Measurements from ENCODE around the gene SSC5D. TPM values are rescaled to one million over a fixed set of nuclear protein-coding genes. Genes with fewer than 3 reads are reported as not detected.

SSC5D gene
- total RNA-seq, 1 experiment from 2014 or later, result 0.86 TPM

DNA sequence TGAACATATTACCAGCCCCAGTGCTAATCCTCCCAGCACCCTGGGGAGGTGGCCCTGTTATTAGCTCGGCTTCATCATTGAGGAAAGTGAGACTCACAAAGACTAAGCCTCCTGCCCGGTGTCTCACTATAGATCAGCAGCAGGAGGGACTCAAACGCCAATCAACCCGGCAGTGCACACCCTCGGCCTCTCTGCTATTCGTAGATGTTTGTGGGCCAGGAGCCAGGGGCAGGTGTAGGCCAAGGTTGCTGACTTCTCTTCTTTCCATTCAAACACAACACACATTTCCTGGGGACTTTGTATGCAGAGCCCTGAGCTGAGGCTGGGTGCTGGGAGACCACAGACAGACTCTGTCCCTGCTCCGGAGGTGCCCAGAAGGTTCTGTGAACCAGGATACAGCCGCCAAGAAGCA is 66.5 kb downstream of the SSC5D start:
- no peaks in the 10 kb centered on the region for H3K36me3 Mint-ChIP-seq (ENCODE audit: insufficient read depth, unreplicated experiment)
- no peaks in the 10 kb centered on the region for H3K27me3 Mint-ChIP-seq (ENCODE audit: insufficient read depth, unreplicated experiment)
- Histone ChIP-seq H3K4me1 (no peaks in the 10 kb centered on the region), H3K27me3 (replicated peaks; ENCODE audit: control insufficient read depth, insufficient read depth, low read length) (no peaks in the 10 kb centered on the region), H3K36me3 (ENCODE audit: control insufficient read depth, insufficient read depth, low read length) (no peaks in the 10 kb centered on the region), H3K9me3 (no peaks in the 10 kb centered on the region), H3K4me3 (ENCODE audit: low read depth, low read length) (no peak overlapping the region)
- TF ChIP-seq, protein P1, sequence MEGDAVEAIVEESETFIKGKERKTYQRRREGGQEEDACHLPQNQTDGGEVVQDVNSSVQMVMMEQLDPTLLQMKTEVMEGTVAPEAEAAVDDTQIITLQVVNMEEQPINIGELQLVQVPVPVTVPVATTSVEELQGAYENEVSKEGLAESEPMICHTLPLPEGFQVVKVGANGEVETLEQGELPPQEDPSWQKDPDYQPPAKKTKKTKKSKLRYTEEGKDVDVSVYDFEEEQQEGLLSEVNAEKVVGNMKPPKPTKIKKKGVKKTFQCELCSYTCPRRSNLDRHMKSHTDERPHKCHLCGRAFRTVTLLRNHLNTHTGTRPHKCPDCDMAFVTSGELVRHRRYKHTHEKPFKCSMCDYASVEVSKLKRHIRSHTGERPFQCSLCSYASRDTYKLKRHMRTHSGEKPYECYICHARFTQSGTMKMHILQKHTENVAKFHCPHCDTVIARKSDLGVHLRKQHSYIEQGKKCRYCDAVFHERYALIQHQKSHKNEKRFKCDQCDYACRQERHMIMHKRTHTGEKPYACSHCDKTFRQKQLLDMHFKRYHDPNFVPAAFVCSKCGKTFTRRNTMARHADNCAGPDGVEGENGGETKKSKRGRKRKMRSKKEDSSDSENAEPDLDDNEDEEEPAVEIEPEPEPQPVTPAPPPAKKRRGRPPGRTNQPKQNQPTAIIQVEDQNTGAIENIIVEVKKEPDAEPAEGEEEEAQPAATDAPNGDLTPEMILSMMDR (IDR thresholded peaks at IDR 0.05; ENCODE audit: insufficient read depth in 1 of 2, low read depth in 1 of 2, low read length in 1 of 2, severe bottlenecking in 1 of 2, unreplicated experiment in 1 of 2), result no peak
- no TSS peak for BruUV-seq (replicated peaks)
- ChIA-PET CTCF (interaction anchor here (1.7 kb wide), 1 partner anchor 27 kb away, joined by 3 read pairs; no protein-coding TSS in a partner anchor), POLR2A (no interaction called here)
- no peak for DNase-seq
- H3K4me3 Mint-ChIP-seq (ENCODE audit: unreplicated experiment), result no peak overlapping the region
- H3K9me3 Mint-ChIP-seq (ENCODE audit: unreplicated experiment), result no peaks in the 10 kb centered on the region
- H3K4me1 Mint-ChIP-seq (ENCODE audit: low read depth, unreplicated experiment), result peaks cover 24% of the 10 kb centered on the region
- intact Hi-C loops (cut with micrococcal nuclease; ENCODE audit: unreplicated experiment), result no loop called here
- no peak overlapping the region for H3K27ac Mint-ChIP-seq (ENCODE audit: unreplicated experiment)

GRCh38 chr19:55559684-55560083 is 71.4 kb downstream of the SSC5D start:
- Histone ChIP-seq H3K27me3 (replicated peaks; ENCODE audit: control insufficient read depth, insufficient read depth, low read length) (no peaks in the 10 kb centered on the region), H3K36me3 (ENCODE audit: control insufficient read depth, insufficient read depth, low read length) (no peaks in the 10 kb centered on the region), H3K4me3 (ENCODE audit: low read depth, low read length) (no peak overlapping the region), H3K4me1 (0 out of 2 replicates have a peak, but pooled peaks cover 3% of the 10 kb centered on the region), H3K9me3 (no peaks in the 10 kb centered on the region)
- Mint-ChIP-seq H3K27ac (ENCODE audit: unreplicated experiment) (no peak overlapping the region), H3K4me3 (ENCODE audit: unreplicated experiment) (no peak overlapping the region), H3K27me3 (ENCODE audit: insufficient read depth, unreplicated experiment) (no peaks in the 10 kb centered on the region), H3K36me3 (ENCODE audit: insufficient read depth, unreplicated experiment) (no peaks in the 10 kb centered on the region), H3K9me3 (ENCODE audit: unreplicated experiment) (no peaks in the 10 kb centered on the region), H3K4me1 (ENCODE audit: low read depth, unreplicated experiment) (no peaks in the 10 kb centered on the region)
- CTCF ChIA-PET, result no interaction called here
- TF ChIP-seq, protein P1 (IDR thresholded peaks at IDR 0.05; ENCODE audit: insufficient read depth in 1 of 2, low read depth in 1 of 2, low read length in 1 of 2, severe bottlenecking in 1 of 2, unreplicated experiment in 1 of 2), result no peak
- intact Hi-C loops (cut with micrococcal nuclease; ENCODE audit: unreplicated experiment), result no loop called here
- no peak for DNase-seq
- POLR2A ChIA-PET, result no interaction called here
- no TSS peak for BruUV-seq (replicated peaks)

DNA sequence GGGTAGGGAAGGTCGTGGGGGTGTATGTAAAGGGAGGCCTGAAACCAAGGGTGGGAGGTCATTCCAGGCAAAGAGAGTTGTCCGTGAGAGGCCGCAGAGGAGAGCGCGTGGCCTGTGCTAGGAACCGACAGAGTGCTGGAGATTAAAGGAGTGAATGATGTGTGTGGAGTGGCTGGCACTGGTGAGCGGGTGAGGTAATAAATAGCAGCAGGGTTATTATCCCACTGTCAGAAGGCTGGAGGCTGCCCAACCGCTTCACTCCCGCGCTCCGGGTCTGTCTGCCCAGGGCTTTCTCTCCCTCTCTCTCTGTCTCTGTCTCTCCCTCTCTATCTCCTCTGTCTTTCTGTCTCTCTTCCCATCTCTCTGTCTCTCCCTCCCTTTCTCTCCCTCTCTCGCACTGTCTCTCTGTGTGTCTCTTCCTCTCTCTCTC is 75.0 kb downstream of the SSC5D start:
- TF ChIP-seq, protein P1 (IDR thresholded peaks at IDR 0.05; ENCODE audit: insufficient read depth in 1 of 2, low read depth in 1 of 2, low read length in 1 of 2, severe bottlenecking in 1 of 2, unreplicated experiment in 1 of 2), result no peak
- Histone ChIP-seq H3K4me1 (0 out of 2 replicates have a peak, but pooled peaks cover 3% of the 10 kb centered on the region), H3K36me3 (ENCODE audit: control insufficient read depth, insufficient read depth, low read length) (no peaks in the 10 kb centered on the region), H3K4me3 (ENCODE audit: low read depth, low read length) (no peak overlapping the region), H3K9me3 (no peaks in the 10 kb centered on the region), H3K27me3 (replicated peaks; ENCODE audit: control insufficient read depth, insufficient read depth, low read length) (no peaks in the 10 kb centered on the region)
- H3K27me3 Mint-ChIP-seq (ENCODE audit: insufficient read depth, unreplicated experiment), result no peaks in the 10 kb centered on the region
- H3K4me1 Mint-ChIP-seq (ENCODE audit: low read depth, unreplicated experiment), result no peaks in the 10 kb centered on the region
- CTCF ChIA-PET, result no interaction called here
- POLR2A ChIA-PET, result no interaction called here
- BruUV-seq (replicated peaks), result no TSS peak
- H3K36me3 Mint-ChIP-seq (ENCODE audit: insufficient read depth, unreplicated experiment), result no peaks in the 10 kb centered on the region
- intact Hi-C loops (cut with micrococcal nuclease; ENCODE audit: unreplicated experiment), result no loop called here
- no peaks in the 10 kb centered on the region for H3K9me3 Mint-ChIP-seq (ENCODE audit: unreplicated experiment)
- no peak overlapping the region for H3K27ac Mint-ChIP-seq (ENCODE audit: unreplicated experiment)
- H3K4me3 Mint-ChIP-seq (ENCODE audit: unreplicated experiment), result no peak overlapping the region
- no peak for DNase-seq
